NCI-H187 (cell line): Measurements from ENCODE around the gene TMSB4X.
"Not testable (repeated sequence)": the region's sequence is repeated elsewhere in the genome, so short reads cannot be mapped to it uniquely, and the experiment has no call there.

Experiments used
- DNase-seq, 2 experiments: peaks; one replicate each; lab custom pipeline; 2025; lab: John Stamatoyannopoulos, UW

The TMSB4X gene

DNA sequence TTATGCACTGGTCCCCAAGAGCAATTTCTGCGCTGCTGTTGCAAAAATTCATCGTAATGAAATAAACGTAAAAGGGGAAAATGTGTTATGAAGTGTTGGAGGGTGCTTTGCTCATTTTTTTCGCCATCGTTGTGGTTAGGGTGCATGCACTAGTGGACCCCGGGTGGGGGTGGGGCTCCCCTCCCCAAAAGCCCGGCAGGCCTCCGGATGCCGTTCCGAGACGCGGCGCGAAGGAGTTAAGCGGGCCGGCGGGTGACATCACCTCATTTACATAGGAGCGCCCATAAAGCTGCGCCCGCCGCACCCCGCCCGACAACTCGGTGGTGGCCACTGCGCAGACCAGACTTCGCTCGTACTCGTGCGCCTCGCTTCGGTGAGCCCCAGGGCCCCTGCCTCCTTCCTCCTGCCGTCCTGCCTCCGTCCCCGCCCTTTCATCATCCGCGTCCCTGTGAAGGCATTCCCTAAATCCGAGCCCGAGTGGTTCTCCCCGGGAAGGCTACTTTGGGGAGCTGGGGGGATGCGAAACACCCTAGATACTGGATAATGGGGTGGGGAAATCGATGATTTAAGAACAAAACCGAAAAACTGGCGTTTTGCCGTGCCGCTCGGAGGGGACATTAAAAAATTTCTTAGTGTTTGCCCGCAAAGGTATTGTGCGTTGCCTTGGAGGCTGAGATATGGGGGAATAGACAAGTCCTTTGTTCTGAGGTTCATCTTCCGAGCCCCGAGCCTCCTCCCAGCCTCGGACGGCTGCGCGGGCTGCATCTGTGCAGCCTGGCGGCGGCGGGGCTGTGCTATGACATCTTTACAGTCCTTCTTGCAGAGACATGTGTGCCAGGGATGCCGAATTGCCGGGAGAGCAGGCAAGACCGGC is at the start of gene TMSB4X:
TMSB4X (plus strand) TSS at position 315 of the 874 bp plus-strand sequence.
- DNase-seq, result peak in 1 of 2 experiments; percentile 20

- DNase-seq, result no peak
Measured at GRCh38 chrX:12929701-12930100, 45.2 kb upstream of the TMSB4X start.

- no peak for DNase-seq
Measured at GRCh38 chrX:12930150-12930549, 44.8 kb upstream of the TMSB4X start.

DNA sequence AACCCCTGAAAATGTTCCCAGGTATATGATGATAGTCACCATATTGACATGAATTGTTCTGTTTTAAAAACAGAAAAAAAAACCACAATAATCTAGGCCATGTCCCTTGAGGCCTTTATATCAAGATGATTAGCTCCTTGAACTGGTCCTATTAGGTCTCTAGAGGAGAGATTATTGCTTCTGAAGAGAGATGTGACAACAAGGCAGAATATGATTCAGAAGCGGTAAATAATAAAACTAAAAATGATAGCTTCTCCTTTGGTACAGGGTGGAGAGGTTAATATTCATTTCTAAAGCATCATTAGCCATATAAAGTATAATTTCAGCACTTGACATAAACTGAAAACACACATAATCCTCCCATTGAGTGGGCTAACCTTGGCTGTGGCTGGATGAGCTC is 42.7 kb upstream of the TMSB4X start:
- no peak for DNase-seq

DNA sequence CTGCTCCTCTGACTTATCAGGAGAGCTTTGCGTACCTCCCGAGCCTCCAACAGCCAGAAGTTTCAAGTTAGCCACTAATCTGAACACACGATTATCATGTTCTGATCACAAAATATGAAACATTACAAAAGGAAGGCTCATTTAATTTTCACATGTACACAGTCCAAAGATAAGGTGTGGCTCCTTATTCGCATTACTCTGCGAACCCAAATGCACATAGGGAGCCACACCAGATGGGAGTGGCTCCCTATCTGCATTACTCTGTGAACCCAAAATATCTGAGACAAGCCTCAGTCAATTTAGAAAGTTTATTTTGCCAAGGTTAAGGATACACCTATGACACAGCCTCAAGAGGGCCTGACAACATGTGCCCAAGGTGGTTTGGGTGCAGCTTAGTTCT is 40.1 kb upstream of the TMSB4X start:
- DNase-seq, result no peak

GRCh38 chrX:12936947-12937346 is 38.0 kb upstream of the TMSB4X start:
- no peak for DNase-seq

GRCh38 chrX:12940471-12940870 is 34.4 kb upstream of the TMSB4X start:
- DNase-seq, result not testable (repeated sequence)

- not testable (repeated sequence) for DNase-seq
Measured at GRCh38 chrX:12943592-12943991, 31.3 kb upstream of the TMSB4X start.

GRCh38 chrX:12944452-12944851 is 30.5 kb upstream of the TMSB4X start:
- not testable (repeated sequence) for DNase-seq

DNA sequence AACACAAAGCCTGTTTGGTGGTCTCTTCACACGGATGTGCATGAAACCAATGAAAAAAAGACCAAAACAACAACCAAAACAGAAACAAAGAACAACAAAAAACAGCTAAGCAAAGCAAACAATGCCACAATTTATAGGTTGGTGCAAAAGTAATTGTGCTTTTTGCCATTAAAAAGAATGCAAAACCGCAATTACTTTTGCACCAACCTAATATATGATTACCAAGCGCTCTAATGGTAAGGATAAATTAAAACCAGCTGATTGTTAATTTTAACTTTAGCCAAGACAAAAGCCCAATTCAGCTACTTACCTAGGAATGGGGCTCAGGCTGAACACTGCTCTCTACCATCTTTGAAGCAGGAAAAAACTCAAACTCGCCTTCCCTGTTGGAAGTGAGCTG is 29.4 kb upstream of the TMSB4X start:
- no peak for DNase-seq

GRCh38 chrX:12946406-12946805 is 28.5 kb upstream of the TMSB4X start:
- no peak for DNase-seq

GRCh38 chrX:12946838-12947544 is 27.9 kb upstream of the TMSB4X start:
- DNase-seq, result peak in 1 of 2 experiments; percentile 28

DNA sequence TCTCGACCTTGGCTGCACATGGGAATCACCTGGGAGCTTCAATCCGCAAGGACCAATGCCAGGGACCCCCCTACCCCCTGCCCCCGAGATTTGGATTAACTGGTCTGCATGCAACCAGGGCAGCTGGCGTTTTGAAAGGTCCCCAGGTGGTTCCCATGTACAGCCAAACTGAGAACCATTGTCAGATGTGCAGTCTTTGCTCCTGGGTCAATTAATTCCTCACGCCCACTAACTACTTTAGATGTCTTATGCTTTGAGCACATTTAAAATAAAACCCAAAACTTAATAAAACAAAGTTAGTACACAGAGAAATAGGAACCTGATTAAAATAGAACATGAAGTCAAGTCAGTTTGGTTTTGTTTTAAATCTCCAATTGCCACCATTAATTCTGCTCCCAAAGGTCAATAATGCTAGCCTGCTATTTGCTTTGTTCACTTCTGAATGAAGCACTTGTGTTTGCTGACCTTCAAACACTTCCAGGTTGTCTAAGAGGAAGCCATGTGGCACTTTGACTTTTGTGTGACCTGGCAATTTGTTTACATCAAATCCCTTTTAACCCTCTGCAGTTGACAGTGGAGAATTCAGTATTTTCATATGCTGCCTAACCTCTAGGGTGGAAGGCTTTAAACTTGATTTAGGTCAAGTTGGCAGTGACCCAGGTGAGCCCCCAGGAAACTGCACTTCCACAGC is 27.2 kb upstream of the TMSB4X start:
- no peak for DNase-seq

- no peak for DNase-seq
Measured at GRCh38 chrX:12948495-12948894, 26.4 kb upstream of the TMSB4X start.

- no peak for DNase-seq
Measured at GRCh38 chrX:12949205-12949926, 25.5 kb upstream of the TMSB4X start.

- no peak for DNase-seq
Measured at GRCh38 chrX:12949927-12950656, 24.8 kb upstream of the TMSB4X start.

DNA sequence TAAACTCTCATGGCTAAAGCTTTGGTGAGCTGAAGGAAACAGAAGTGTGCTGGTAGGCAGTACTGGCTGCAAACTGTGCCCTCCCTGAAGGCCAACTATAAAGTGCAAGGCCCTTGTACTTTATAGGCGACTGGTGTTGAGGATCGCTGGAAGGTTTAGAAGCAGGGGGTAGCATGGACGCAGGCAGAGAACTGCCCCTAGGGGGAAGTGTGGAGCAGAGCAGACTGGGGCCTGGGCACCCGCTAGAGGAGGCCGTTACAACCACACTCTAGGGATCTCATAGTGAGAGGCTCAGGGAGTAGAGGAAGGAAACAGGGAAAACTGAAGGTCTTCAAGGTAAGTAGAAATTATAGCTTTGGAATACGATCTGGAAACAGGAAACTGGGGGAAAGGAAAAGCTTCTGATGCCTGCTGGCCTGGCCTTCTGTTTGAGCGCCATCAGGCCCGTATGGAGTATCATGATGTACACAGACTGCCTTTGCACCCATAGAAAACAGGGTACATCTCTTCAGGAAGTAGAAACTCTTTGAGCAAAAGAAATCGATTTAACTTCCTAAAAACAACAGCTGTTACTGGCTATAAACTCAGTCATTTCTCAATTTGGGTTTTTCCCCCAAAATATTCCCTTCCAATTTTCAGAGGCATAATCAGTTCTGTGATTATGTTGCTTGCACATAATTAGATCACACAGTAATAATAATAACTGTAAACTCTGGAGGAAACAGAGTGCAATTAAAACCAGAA is 23.9 kb upstream of the TMSB4X start:
- no peak for DNase-seq

DNA sequence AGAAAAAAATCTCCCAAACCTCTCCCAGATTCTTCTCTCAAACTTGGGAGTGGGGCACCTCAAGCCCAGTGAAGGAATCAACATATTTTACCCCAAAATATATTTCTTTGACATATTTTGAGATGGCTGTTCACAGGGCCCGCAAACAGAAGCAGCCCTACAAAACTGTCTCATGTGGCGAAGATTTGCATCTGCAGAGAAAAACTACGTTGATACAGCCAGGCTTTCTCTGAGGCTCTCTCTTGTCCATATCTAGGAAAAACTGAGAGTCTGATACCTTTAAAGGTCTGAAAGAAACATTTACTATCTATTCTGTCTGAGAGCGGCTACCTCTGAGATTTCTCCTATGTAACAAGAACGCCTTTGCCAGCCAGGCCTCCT is 23.3 kb upstream of the TMSB4X start:
- no peak for DNase-seq

DNA sequence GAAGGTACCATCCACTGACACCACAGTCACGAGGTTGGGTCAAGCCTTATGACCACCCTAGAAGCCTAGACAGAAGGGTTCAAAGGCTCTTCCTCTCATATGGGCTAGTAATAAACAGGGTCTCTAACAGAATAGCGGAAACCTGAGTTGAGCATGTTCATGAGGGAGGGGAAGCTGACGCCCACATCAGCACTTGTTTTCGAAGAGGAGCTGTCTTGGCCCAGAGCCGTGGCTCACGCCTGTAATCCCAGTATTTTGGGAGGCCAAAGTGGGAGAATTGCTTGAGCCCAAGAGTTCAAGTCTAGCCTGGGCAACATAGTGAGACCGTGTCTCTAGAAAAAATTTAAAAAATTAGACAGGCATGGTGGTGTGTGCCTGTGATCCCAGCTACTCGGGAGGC is 21.5 kb upstream of the TMSB4X start:
- no peak for DNase-seq

DNA sequence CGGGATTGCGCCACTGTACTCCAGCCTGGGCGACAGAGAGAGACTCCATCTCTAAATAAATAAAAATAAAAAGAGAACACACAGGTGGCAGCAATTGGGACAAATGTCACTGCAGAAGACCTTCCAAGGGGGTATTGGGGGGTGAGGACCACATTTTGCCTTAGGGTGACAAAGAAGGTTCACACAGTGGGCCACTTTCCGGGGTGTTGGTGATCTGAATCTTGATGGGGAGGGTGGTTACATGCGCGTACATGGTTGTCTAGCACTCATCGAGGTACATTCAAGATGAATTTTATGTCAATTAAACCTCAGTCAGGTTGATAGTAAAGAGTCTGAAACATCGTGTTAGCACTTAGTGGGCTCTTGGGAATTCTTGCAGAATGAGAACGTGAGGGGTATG is 20.5 kb upstream of the TMSB4X start:
- no peak for DNase-seq

DNA sequence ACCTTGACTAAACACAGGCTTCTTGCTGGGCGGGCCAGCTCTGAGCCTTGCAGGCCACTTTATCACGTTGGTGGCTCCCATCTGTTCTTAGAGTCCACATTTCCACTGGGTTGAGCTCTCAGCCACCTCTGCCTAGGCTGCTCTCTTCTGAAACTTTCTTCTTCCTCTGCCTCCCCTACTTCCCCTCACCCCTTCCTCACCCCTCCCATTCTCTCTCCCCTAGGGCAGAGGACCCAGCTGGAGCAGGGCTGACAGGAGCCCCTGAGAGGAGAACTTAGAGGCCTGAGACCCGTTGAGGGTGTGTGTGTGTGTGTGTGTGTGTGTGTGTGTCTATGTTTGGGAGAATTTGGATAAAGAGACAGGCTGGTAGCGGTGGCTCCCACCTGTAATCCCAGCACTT is 19.9 kb upstream of the TMSB4X start:
- no peak for DNase-seq
